HepG2 (cell line): ENCODE data around the gene BEX3. TPM values are rescaled to one million over a fixed set of nuclear protein-coding genes. Genes with fewer than 3 reads are reported as not detected.

Experiments used
- ATAC-seq: fragments of 200-7000 bp; cut with Tn5 transposase; 3 replicates; pipeline ENCODE4 v1.9.1; 2020; ENCODE audit warnings: mild to moderate bottlenecking, moderate library complexity
- BruUV-seq: library from RNA; stranded (reverse); fragments of 400-500 nt; replicated peaks from 2 replicates; lab custom pipeline; 2021; lab: Mats Ljungman, UMichigan
- CTCF ChIA-PET: fragments of 300-600 bp; formaldehyde crosslinking; extraction: SDS; loops from one replicate; lab custom pipeline; 2021; ENCODE audit warnings: low total read pairs, inconsistent platforms, low intra/inter-chr PET ratio; lab: Yijun Ruan, JAX
- POLR2A ChIA-PET: fragments of 350-600 bp; sonication (Branson Sonifier 250); formaldehyde crosslinking; loops from one replicate; lab custom pipeline; 2020; ENCODE audit warnings: antibody characterized with exemption, inconsistent platforms; lab: Yijun Ruan, JAX
- DNase-seq: peaks from one replicate; pipeline ENCODE4 v3.0.0-alpha.2; 2015; ENCODE audit warnings: low spot score
- FAIRE-seq: peaks from 3 replicates; lab custom pipeline; 2011; peaks lifted over from hg19 to GRCh38; lab: Jason Lieb, UNC
- H2AFZ ChIP-seq: one replicate; pipeline ENCODE4 v1.6.1; 2011; ENCODE audit warnings: low read length, inconsistent platforms
- H3K27ac ChIP-seq: fragments of 300-600 bp; 3 replicates; pipeline ENCODE4 v1.8.0; 2011; ENCODE audit warnings: mixed run types, mild to moderate bottlenecking, mixed read lengths, low read length, inconsistent platforms; ENCODE audit not compliant: insufficient read depth; ENCODE audit errors: extremely low read length
- H3K27me3 ChIP-seq, 2 experiments: fragments of 200-600 bp in 1 of 2; 2 replicates in 1 of 2; 3 replicates in 1 of 2; pipeline versions ENCODE4 v1.6.0 to v1.8.0; 2011; ENCODE audit warnings: low read length in 2 of 2, mild to moderate bottlenecking in 2 of 2, moderate library complexity in 2 of 2, inconsistent platforms in 1 of 2; ENCODE audit not compliant: insufficient read depth in 2 of 2, control insufficient read depth in 1 of 2
- H3K36me3 ChIP-seq, 2 experiments: fragments of 200-600 bp in 1 of 2; replicated peaks in 1 of 2; 2 replicates in 1 of 2; 3 replicates in 1 of 2; pipeline versions ENCODE4 v1.5.1 to v1.8.0; 2011; ENCODE audit warnings: low read length in 2 of 2, inconsistent platforms in 1 of 2; ENCODE audit not compliant: insufficient read depth in 2 of 2, control insufficient read depth in 1 of 2
- H3K4me1 ChIP-seq: 2 replicates; pipeline ENCODE4 v1.5.1; 2012; ENCODE audit warnings: low read length, inconsistent platforms; ENCODE audit not compliant: insufficient read depth
- H3K4me2 ChIP-seq: 2 replicates; pipeline ENCODE4 v1.6.0; 2011; ENCODE audit warnings: low read depth, low read length, inconsistent platforms
- H3K4me3 ChIP-seq, 3 experiments: fragments of 200-600 bp in 1 of 3; sonication (generic), shearing (Covaris generic) in 1 of 3; replicated peaks in 1 of 3; 2 replicates each; pipeline ENCODE4 v1.5.1; 2011 to 2016; ENCODE audit warnings: low read length in 3 of 3, inconsistent platforms in 2 of 3, low read depth in 2 of 3, mild to moderate bottlenecking in 2 of 3, control low read depth in 1 of 3, mixed read lengths in 1 of 3; ENCODE audit not compliant: insufficient read depth in 1 of 3
- H3K79me2 ChIP-seq: one replicate; pipeline ENCODE4 v1.6.1; 2011; ENCODE audit warnings: low read length, inconsistent platforms; ENCODE audit not compliant: insufficient read depth
- H3K9ac ChIP-seq: 2 replicates; pipeline ENCODE4 v1.6.0; 2011; ENCODE audit warnings: mild to moderate bottlenecking, low read depth, low read length, inconsistent platforms; ENCODE audit not compliant: insufficient read depth
- H3K9me3 ChIP-seq: 2 replicates; pipeline ENCODE4 v1.5.1; 2012; ENCODE audit warnings: mild to moderate bottlenecking, low read length
- H4K20me1 ChIP-seq: 2 replicates; pipeline ENCODE4 v1.6.0; 2011; ENCODE audit warnings: inconsistent platforms, mild to moderate bottlenecking, low read length, moderate library complexity; ENCODE audit not compliant: insufficient read depth
- CC2D1A ChIP-seq: sonication (generic); formaldehyde crosslinking; IDR thresholded peaks from 2 replicates; pipeline ENCODE4 v1.8.1; 2023; ENCODE audit warnings: mild to moderate bottlenecking, missing genetic modification reagents
- FOXM1 ChIP-seq: sonication (generic); formaldehyde crosslinking; IDR thresholded peaks from 2 replicates; pipeline ENCODE4 v1.5.0; 2020; ENCODE audit warnings: missing genetic modification reagents
- NFYC ChIP-seq: IDR thresholded peaks from 2 replicates; pipeline ENCODE4 v1.6.1; 2016; ENCODE audit warnings: missing genetic modification reagents, missing compliant biosample characterization
- POLR2A ChIP-seq, 2 experiments: IDR thresholded peaks; 2 replicates each; pipeline ENCODE4 v1.6.1; 2011; ENCODE audit warnings: low read depth in 2 of 2, low read length in 2 of 2, mild to moderate bottlenecking in 1 of 2, moderate library complexity in 1 of 2; ENCODE audit not compliant: insufficient read depth in 1 of 2
- TARDBP ChIP-seq: sonication (generic); formaldehyde crosslinking; IDR thresholded peaks from 2 replicates; pipeline ENCODE4 v1.8.0; 2022; ENCODE audit warnings: mild to moderate bottlenecking, missing genetic modification reagents
- TEAD3 ChIP-seq: optimal IDR thresholded peaks from 2 replicates; pipeline ENCODE3; 2016; ENCODE audit warnings: borderline replicate concordance
- XRCC5 ChIP-seq: fragments of 200-400 bp; formaldehyde crosslinking; optimal IDR thresholded peaks from 2 replicates; pipeline ENCODE3; 2017; ENCODE audit warnings: mild to moderate bottlenecking, low read length
- ZNF253 ChIP-seq: sonication (generic); formaldehyde crosslinking; IDR thresholded peaks from 2 replicates; pipeline ENCODE4 v1.8.0; 2022; ENCODE audit warnings: mild to moderate bottlenecking, missing genetic modification reagents, borderline replicate concordance
- ZNF44 ChIP-seq: sonication (generic); formaldehyde crosslinking; IDR thresholded peaks from 2 replicates; pipeline ENCODE4 v1.5.1; 2020; ENCODE audit warnings: mild to moderate bottlenecking, missing genetic modification reagents
- ZNF484 ChIP-seq: sonication (generic); formaldehyde crosslinking; IDR thresholded peaks from 2 replicates; pipeline ENCODE4 v1.5.1; 2020; ENCODE audit warnings: mild to moderate bottlenecking, low read depth, missing genetic modification reagents, borderline replicate concordance
- ZNF660 ChIP-seq: sonication (generic); formaldehyde crosslinking; IDR thresholded peaks from 2 replicates; pipeline ENCODE4 v1.5.1; 2020; ENCODE audit warnings: mild to moderate bottlenecking, low read depth, missing genetic modification reagents, borderline replicate concordance
- WGBS: methylation state at CpG from one replicate; pipeline ENCODE4 v1.1.6; 2017; ENCODE audit warnings: low lambda C conversion rate; 5-methylcytosine and 5-hydroxymethylcytosine counted together
- in situ Hi-C: cut with HindIII; loops from 2 replicates; pipeline ENCODE4 v1.10.0; 2017; ENCODE audit warnings: low pct_unique_long_range_greater_than_20kb; ENCODE audit not compliant: extremely low pct_ligation_motif_present
- intact Hi-C: fragments of 100-400 bp; cut with micrococcal nuclease; formaldehyde crosslinking; loops from one replicate; pipeline ENCODE4 v1.10.0; 2022; ENCODE audit not compliant: unreplicated experiment
- polyA plus RNA-seq, 8 experiments: library from polyadenylated mRNA; depleted of rRNA in 3 of 8; stranded (reverse) in 7 of 8; unstranded in 1 of 8; fragments of >200 nt; fragmentation: Illumina TruSeq in 4 of 8; extraction: Trizol in 4 of 8; gene quantifications; 2 replicates each; pipeline versions ENCODE4 v1.2.1 to v1.2.3, GENCODE V29; 2011 to 2016; ENCODE audit warnings: low read depth in 4 of 8, missing spikeins in 1 of 8, mixed read lengths in 1 of 8; ENCODE audit not compliant: insufficient read depth in 1 of 8
- total RNA-seq, 5 experiments: library from RNA; depleted of rRNA; stranded (reverse); fragments of >200 nt; fragmentation: Illumina TruSeq; extraction: Trizol; gene quantifications; 2 replicates each; pipeline ENCODE4 v1.2.3, GENCODE V29; 2016; ENCODE audit warnings: low read depth in 1 of 5

Gene BEX3
- total and polyA plus RNA-seq, 2 of the 13 experiments (the other 11 are each of a cell fraction or from before 2014, with no cell fraction given), result 50.9 to 55.8 TPM

DNA sequence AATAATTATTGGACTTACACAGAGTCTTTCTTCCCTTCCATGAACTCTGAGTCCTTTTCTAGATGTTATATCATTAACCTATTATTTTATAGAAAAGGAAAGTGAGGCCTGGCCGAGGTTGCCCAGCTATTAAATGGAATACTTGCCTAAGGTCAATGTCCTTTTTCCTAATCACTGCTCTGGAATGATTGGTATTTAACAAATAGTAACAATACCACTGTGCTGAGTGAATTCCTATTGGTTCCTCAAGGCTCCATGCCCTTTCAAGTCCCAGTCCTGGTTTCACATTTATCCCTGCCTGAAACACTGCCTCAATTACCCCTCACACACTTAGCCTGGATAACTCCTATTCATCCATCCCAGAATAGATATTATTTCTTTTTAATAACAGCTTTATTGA is 13.9 kb upstream of the BEX3 start (continued):
- TF ChIP-seq NFYC (CRISPR knock-in tag), result 0 out of 2 replicates have a peak, but pooled peaks have one; percentile 29
- peak; percentile 94 for TF ChIP-seq TEAD3 (CRISPR knock-in tag)
- TF ChIP-seq, all 625 proteins: peak for 5

DNA sequence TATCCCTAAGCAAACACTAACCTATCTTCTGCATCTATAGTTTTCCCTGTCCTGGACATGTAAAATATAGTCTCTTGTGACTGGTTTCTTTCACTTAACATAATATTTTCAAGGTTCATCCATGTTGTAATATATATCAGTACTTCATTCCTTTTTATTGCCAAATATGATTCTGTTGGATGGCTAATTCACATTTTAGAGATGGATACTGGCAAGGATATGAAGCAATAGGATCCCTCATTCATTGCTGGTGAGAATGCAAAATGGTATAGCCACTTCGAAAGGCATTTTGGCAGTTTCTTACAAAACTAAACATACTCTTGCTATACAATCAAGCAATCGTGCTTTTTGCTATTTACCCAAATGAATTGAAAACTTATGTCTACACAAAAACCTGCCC is 13.3 kb upstream of the BEX3 start:
- no peak for FAIRE-seq
- H3K4me3 ChIP-seq, result no peak overlapping the region
- H3K9me3 ChIP-seq, result no peaks in the 10 kb centered on the region
- H4K20me1 ChIP-seq, result no peaks in the 10 kb centered on the region
- in situ Hi-C loops, result no loop called here
- WGBS, result 89% methylated on average over 2 of the region's 2 CpGs
- POLR2A ChIA-PET, result interaction anchor here (1.6 kb wide), 1 partner anchor 13 kb away, joined by 6 read pairs; the partner anchor contains the start of gene BEX3
- no peaks in the 10 kb centered on the region for H3K79me2 ChIP-seq
- DNase-seq, result no peak
- no peak overlapping the region for H3K4me2 ChIP-seq
- no peak overlapping the region for H2AFZ ChIP-seq
- no peak for TF ChIP-seq ZNF253
- TF ChIP-seq CC2D1A (CRISPR knock-in tag), result no peak
- TF ChIP-seq TARDBP, result no peak
- TF ChIP-seq ZNF44 (CRISPR knock-in tag), result no peak
- TF ChIP-seq XRCC5, result no peak
- no peak for TF ChIP-seq ZNF484
- TF ChIP-seq POLR2A (IDR thresholded peaks at IDR 0.05; ENCODE audit: insufficient read depth in 1 of 2, low read depth in 2 of 2, low read length in 2 of 2), result no peak
- no peak for TF ChIP-seq ZNF660 (CRISPR knock-in tag)
- no peak for TF ChIP-seq FOXM1 (CRISPR knock-in tag)
- TF ChIP-seq, all 625 proteins: peak for 0
- ATAC-seq, result no peak
- Histone ChIP-seq H3K4me1 (peaks cover 26% of the 10 kb centered on the region), H3K27me3 (no peaks in the 10 kb centered on the region), H3K27ac (no peak overlapping the region), H3K9ac (no peak overlapping the region), H3K36me3 (no peaks in the 10 kb centered on the region)
- no TSS peak for BruUV-seq
- intact Hi-C loops, result no loop called here
- CTCF ChIA-PET, result no interaction called here
